Daoy (cell line): Measurements from ENCODE around the gene RPL10L. TPM values are rescaled to one million over a fixed set of nuclear protein-coding genes. Genes with fewer than 3 reads are reported as not detected.

ENCODE experiments used
- DNase-seq: peaks from one replicate; pipeline ENCODE4 v3.0.0-alpha.2; 2015; ENCODE audit warnings: low read depth
- total RNA-seq: library from RNA; depleted of rRNA; stranded (reverse); fragments of >200 nt; shearing (Covaris generic); gene quantifications from 2 replicates; pipeline ENCODE4 v1.2.3, GENCODE V29; 2014; rRNA removed

The RPL10L gene
- 6.9 and 15.7 TPM in 2 replicates for total RNA-seq

DNA sequence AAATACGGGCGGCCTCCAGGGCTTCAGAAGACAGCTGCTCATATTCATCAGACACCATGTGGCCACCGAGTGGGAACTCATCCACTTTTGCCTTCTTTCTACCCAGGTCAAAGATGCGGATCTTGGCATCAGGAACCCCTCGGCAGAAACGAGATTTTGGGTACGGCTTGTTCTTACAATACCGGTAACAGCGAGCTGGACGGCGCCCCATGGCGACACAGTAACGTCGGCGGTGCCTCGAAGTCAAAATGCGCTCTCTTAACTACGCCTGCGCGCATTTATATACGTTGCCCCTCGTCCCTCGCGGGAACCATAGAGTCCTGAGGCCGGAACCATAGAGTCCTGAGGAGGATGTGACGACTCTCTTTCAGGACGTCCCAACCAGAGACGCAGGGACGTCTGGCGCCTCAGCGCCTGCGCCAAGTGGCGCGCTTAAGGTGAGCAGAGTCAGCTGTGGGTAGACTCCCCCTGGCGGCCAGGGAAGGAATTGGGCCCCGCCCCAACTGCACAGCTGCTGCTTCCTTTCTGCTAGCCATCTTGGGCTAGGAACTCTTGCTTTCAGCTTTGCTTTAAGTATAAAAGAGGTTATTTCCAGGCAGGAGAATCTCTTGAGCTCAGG is at the start of gene RPL10L:
Gene RPL10L (minus strand): TSS at position 256 of the 619 bp plus-strand sequence. CDS start 45 bp downstream, at position 211.
- peak; percentile 83 for DNase-seq

DNA sequence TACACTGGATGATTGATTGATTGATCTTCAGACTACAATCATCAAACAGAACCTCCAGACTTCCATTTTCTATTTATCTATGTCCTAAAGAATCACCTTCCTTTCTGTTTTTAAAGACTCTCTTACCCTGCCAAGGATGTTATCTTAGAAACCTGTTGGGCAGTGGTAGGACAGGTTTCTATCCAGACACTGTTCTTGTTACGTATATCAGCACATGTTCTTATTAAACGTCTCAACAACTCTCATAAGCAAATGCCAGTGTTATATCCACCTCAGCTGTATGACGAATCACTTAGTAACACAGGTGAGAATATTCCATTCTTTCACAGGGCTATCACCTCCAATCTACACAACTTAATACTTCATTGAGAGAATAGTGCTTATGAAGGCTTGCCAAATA is 40.2 kb upstream of the RPL10L start:
- DNase-seq, result no peak

DNA sequence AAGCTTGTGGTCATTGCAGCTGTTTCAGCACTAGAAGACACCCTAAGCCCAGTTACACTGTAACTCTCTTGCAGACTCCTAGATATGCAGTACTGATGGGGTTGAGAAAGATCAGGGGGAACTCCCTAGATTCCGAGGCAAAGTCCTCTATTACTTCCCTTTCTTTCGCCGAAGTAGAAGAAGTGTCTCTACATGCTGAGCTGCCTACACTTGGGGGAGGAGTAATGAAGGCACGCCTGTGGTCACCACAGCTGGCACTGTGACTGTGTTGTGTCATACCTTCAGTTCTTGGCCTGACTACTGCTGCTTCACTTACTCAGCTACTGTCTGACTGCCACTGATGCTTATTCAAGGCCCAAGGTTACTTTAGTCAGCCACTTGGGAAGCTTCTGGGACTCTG is 35.1 kb upstream of the RPL10L start:
- DNase-seq, result no peak

DNA sequence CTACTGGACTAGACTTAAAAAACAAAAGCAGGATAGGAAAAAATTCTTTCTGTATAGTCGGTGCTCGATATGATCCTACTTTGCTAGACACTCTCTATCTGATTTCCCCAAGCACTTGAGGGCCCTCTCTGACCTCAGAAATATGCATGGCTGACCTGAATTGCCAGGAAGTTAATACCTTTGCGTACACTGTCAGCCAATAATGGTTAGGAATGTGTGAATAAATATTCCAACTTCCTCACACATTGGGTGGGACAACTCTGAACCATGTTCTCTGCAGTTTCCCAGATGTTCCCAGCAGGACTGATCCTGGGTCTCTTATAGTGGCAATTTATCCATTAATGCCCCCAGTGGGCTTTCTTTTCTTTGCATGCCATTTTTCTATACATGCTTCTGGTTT is 20.5 kb upstream of the RPL10L start:
- DNase-seq, result no peak

DNA sequence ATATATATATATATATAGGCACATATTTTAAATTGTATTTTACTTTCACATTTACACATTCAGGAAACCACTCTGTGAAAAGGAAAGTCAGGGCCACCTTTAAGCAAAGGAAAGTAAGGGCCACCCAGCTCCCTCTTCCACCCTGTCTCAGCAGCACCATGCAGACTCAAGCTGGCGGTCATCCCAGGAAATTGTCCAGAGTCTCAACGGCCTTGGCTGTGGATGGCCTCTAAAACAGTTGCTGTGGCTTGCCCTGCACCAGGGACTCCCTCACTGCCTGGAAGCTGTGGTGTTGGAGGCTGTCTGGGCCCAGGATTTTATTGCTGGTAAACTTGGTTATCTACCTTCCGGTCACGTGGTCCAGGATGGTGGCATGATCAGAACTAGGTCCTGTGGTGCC is 11.8 kb upstream of the RPL10L start:
- no peak for DNase-seq

DNA sequence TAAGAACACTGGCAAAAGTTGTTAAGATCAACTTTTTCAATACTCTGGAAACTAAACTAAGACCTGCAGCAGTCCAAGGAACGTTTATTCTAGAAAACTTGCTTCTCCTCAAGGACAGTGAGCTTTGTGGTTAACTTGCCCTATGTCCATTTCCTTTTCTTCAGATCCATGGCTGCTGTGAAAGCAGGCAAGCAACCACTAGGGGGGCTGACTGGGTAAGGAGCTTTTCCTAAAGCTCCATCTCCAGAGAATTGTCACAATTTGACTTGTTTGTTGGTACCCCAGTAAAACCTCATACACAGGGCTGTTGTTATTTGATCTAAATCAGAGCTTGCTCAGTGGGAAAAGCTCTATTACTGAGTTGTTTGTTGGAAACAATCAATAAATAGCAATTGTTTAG is 10.1 kb upstream of the RPL10L start:
- DNase-seq, result no peak

DNA sequence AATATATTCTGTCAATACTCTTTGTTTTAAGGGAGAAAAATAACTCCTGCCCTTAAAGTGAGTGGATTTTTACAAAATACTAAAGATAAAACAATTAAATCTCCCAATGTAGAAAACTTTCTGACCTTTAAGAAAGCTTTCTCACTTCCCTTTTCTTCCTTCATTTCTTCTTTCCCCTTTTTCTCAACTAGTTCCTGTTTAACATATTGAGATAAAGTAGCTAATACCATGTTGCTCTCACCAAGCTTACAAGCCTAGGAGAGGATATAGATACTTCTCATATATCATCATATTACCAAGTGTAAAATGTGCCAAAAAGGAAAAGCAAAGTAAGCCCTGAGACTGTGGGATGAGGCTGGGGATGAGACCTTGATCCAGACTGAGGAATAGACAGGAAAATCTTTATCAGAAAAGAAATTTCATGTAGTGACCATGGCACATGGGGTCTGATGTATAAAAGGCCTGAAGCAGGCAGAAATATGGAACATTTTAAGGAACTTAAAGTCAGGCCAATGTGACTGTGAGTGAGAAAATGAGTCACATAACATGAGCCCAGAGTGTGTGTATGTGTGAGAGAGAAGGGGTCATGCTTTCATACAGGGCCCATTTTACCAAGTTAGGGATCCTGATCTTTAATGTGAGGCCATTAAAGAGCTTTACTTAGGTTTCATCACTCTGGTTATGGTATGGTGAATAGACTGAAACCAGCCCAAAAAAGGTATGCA is 1.6 kb upstream of the RPL10L start:
- no peak for DNase-seq

DNA sequence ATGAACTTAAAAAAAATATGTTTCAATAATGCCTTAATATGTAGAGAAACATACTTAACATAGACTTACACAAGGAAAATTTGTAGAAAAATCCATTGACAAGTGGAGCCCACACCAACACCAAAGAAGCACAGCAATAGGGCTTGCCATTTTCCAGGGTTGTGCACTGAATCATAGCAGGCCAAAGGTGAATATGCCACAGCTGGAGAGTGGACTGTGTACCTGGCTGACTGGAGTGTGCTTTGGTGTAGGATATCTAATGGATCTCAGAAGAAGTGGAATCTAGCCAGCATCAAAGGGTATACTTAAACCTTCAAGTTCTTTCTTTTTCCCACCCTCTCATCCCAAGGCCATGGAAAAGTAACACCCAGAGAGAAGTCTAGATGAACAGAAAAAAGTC is 4.8 kb downstream of the RPL10L start:
- no peak for DNase-seq

DNA sequence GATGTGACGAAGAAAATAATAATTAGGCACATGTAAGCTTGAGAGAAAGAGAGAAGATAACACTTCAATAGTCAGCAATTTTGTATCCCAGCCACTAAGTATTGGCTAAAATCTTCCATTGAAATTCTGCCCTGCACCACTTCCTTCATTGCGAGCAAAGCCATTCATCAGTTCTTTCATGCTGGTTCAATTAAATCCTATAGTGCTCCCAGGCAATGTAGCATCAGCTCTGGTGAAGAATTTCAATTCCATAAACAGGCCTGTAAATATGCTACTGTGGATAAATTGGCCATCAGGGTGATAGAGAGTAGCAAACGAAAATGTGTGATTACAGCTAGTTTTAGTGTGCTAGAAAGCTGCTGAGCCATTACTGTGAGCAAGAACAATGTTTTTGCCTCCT is 24.7 kb downstream of the RPL10L start:
- no peak for DNase-seq
